K562 (cell line): Measurements from ENCODE around the gene CPZ. TPM values are rescaled to one million over a fixed set of nuclear protein-coding genes. Genes with fewer than 3 reads are reported as not detected.

Source experiments
- ATAC-seq: fragments of 200-7000 bp; cut with Tn5 transposase; 3 replicates; pipeline ENCODE4 v1.9.1; 2020; ENCODE audit warnings: moderate library complexity
- BruUV-seq: library from RNA; stranded (reverse); fragments of 400-500 nt; replicated peaks from 2 replicates; lab custom pipeline; 2021; lab: Mats Ljungman, UMichigan
- CTCF ChIA-PET: fragments of 300-600 bp; formaldehyde crosslinking; extraction: SDS; loops from one replicate; lab custom pipeline; 2021; ENCODE audit warnings: low intra/inter-chr PET ratio; lab: Yijun Ruan, JAX
- POLR2A ChIA-PET: fragments of 300-600, 350-650 bp; sonication (Branson Sonifier 250); formaldehyde crosslinking; extraction: SDS; loops from one replicate; lab custom pipeline; 2021; ENCODE audit warnings: antibody characterized with exemption, inconsistent platforms; lab: Yijun Ruan, JAX
- DNase-seq, 4 experiments: peaks; one replicate each; pipeline versions ENCODE4 v3.0.0 to v3.0.0-alpha.2; 2011 to 2018; ENCODE audit warnings: low spot score in 3 of 4, mixed read lengths in 3 of 4; ENCODE audit errors: extremely low read depth in 1 of 4
- FAIRE-seq: peaks from 2 replicates; lab custom pipeline; 2011; peaks lifted over from hg19 to GRCh38; lab: Jason Lieb, UNC
- H2AFZ ChIP-seq: 2 replicates; pipeline ENCODE4 v1.6.0; 2011; ENCODE audit warnings: low read depth, low read length, control low read depth, inconsistent platforms
- H3K27ac ChIP-seq: fragments of 200-600 bp; 3 replicates; pipeline ENCODE4 v1.8.0; 2011; ENCODE audit warnings: low read depth, mild to moderate bottlenecking, control low read depth, inconsistent platforms, low read length, moderate library complexity, mixed read lengths; ENCODE audit errors: extremely low read depth
- H3K27me3 ChIP-seq, 2 experiments: fragments of 300-600 bp in 1 of 2; 2 replicates in 1 of 2; 3 replicates in 1 of 2; pipeline versions ENCODE4 v1.6.0 to v1.8.0; 2011; ENCODE audit warnings: inconsistent platforms in 2 of 2, low read length in 2 of 2, mild to moderate bottlenecking in 1 of 2, mixed read lengths in 1 of 2, moderate library complexity in 1 of 2; ENCODE audit not compliant: control insufficient read depth in 2 of 2, insufficient read depth in 2 of 2
- H3K36me3 ChIP-seq: fragments of 300-600 bp; 3 replicates; pipeline ENCODE4 v1.8.0; 2011; ENCODE audit warnings: mild to moderate bottlenecking, low read length, inconsistent platforms; ENCODE audit not compliant: control insufficient read depth, insufficient read depth
- H3K4me1 ChIP-seq, 2 experiments: fragments of 200-600 bp in 1 of 2; replicated peaks in 1 of 2; 2 replicates in 1 of 2; 3 replicates in 1 of 2; pipeline versions ENCODE4 v1.5.1 to v1.8.0; 2011; ENCODE audit warnings: inconsistent platforms in 2 of 2, low read length in 2 of 2, mild to moderate bottlenecking in 1 of 2, mixed read lengths in 1 of 2, moderate library complexity in 1 of 2; ENCODE audit not compliant: control insufficient read depth in 2 of 2, insufficient read depth in 2 of 2
- H3K4me2 ChIP-seq: 2 replicates; pipeline ENCODE4 v1.6.1; 2011; ENCODE audit warnings: low read length, control low read depth, inconsistent platforms, mixed read lengths; ENCODE audit not compliant: insufficient read depth
- H3K4me3 ChIP-seq: fragments of 200-600 bp; sonication (generic), shearing (Covaris generic); 2 replicates; pipeline ENCODE4 v1.5.1; 2016; ENCODE audit warnings: control low read depth, inconsistent platforms
- H3K79me2 ChIP-seq: fragments of 200-600 bp; 3 replicates; pipeline ENCODE4 v1.8.0; 2011; ENCODE audit warnings: low read length, inconsistent platforms; ENCODE audit not compliant: control insufficient read depth, insufficient read depth
- H3K9ac ChIP-seq, 2 experiments: 2 replicates each; pipeline versions ENCODE4 v1.6.0 to v1.6.1; 2011; ENCODE audit warnings: low read depth in 2 of 2, low read length in 2 of 2, control low read depth in 1 of 2, inconsistent platforms in 1 of 2, mild to moderate bottlenecking in 1 of 2, mixed read lengths in 1 of 2; ENCODE audit not compliant: insufficient read depth in 1 of 2
- H3K9me1 ChIP-seq: one replicate; pipeline ENCODE4 v1.6.0; 2011; ENCODE audit warnings: inconsistent platforms, mild to moderate bottlenecking, low read length, moderate library complexity; ENCODE audit not compliant: control insufficient read depth, insufficient read depth
- H3K9me3 ChIP-seq: replicated peaks from 2 replicates; pipeline ENCODE4 v1.5.1; 2011; ENCODE audit warnings: low read depth, low read length, inconsistent platforms; ENCODE audit not compliant: control insufficient read depth, insufficient read depth
- H4K20me1 ChIP-seq: replicated peaks from 2 replicates; pipeline ENCODE4 v1.6.1; 2011; ENCODE audit warnings: low read length, inconsistent platforms, mixed read lengths; ENCODE audit not compliant: control insufficient read depth, insufficient read depth
- CEBPG ChIP-seq, 3 experiments: fragments of 200-800 bp in 1 of 3; sonication (Bioruptor generic) in 1 of 3; sonication (generic) in 1 of 3; formaldehyde crosslinking in 1 of 3; IDR thresholded peaks in 2 of 3; conservative IDR thresholded peaks in 1 of 3; 2 replicates each; pipeline versions ENCODE4 v1.6.1 to v1.8.0; 2016 to 2022; ENCODE audit warnings: missing compliant biosample characterization in 2 of 3, missing genetic modification characterization in 2 of 3, mild to moderate bottlenecking in 1 of 3, missing genetic modification reagents in 1 of 3
- FUS ChIP-seq: fragments of 200-400 bp; formaldehyde crosslinking; optimal IDR thresholded peaks from 2 replicates; pipeline ENCODE3; 2017; ENCODE audit warnings: low read depth, low read length
- MTA2 ChIP-seq: fragments of 450-650 bp; IDR thresholded peaks from 2 replicates; pipeline ENCODE4 v1.6.1; 2016; ENCODE audit warnings: low read depth
- NR2C2 ChIP-seq, 2 experiments: fragments of 200-800 bp in 1 of 2; sonication (Bioruptor generic) in 1 of 2; sonication (generic) in 1 of 2; formaldehyde crosslinking in 1 of 2; IDR thresholded peaks; 2 replicates each; pipeline versions ENCODE4 v1.6.1 to v1.8.0; 2016 to 2022; ENCODE audit warnings: mild to moderate bottlenecking in 1 of 2, missing compliant biosample characterization in 1 of 2, missing genetic modification characterization in 1 of 2, missing genetic modification reagents in 1 of 2
- TCF7 ChIP-seq: sonication (generic); IDR thresholded peaks from 2 replicates; pipeline ENCODE4 v1.6.1; 2016; ENCODE audit warnings: antibody characterized with exemption, borderline replicate concordance
- ZNF224 ChIP-seq: sonication (generic); formaldehyde crosslinking; IDR thresholded peaks from 2 replicates; pipeline ENCODE4 v1.8.0; 2022; ENCODE audit warnings: mild to moderate bottlenecking, missing genetic modification reagents
- ZNF239 ChIP-seq: fragments of 250-450 bp; sonication (Bioruptor Pico); IDR thresholded peaks from 2 replicates; pipeline ENCODE4 v1.4.0; 2020; ENCODE audit warnings: mild to moderate bottlenecking
- WGBS: fragments of 100-300 bp; shearing (Covaris generic); methylation state at CpG from one replicate; pipeline ENCODE4 v1.1.6; 2016; ENCODE audit warnings: low coverage, mixed read lengths; ENCODE audit not compliant: insufficient coverage; ENCODE audit errors: missing lambda C conversion rate; 5-methylcytosine and 5-hydroxymethylcytosine counted together
- in situ Hi-C: fragments of 300-500 bp; cut with MboI; formaldehyde crosslinking; loops from 4 replicates; pipeline ENCODE4 v1.15.0; 2018; ENCODE audit warnings: inconsistent platforms, mixed read lengths
- intact Hi-C: fragments of 100-400 bp; cut with micrococcal nuclease; formaldehyde crosslinking; loops from 2 replicates; pipeline ENCODE4 v1.14.2; 2022
- polyA plus RNA-seq, 8 experiments: library from polyadenylated mRNA; depleted of rRNA in 4 of 8; stranded (reverse) in 5 of 8; unstranded in 3 of 8; fragments of >200 nt; fragmentation: Nextera tagmentation in 2 of 8; fragmentation: Illumina TruSeq in 1 of 8; extraction: Ambion mirVana in 2 of 8; extraction: Trizol in 1 of 8; gene quantifications; 2 replicates each; pipeline versions ENCODE4 v1.2.1 to v1.2.3, GENCODE V29; 2011 to 2014; ENCODE audit warnings: inconsistent platforms in 1 of 8, missing spikeins in 1 of 8
- total RNA-seq, 7 experiments: library from RNA; depleted of rRNA in 6 of 7; stranded (reverse); fragments of >200 nt in 6 of 7; fragmentation: Illumina TruSeq in 2 of 7; extraction: Trizol in 2 of 7; gene quantifications; 2 replicates each; pipeline versions ENCODE4 v1.2.1 to v1.2.3, GENCODE V29; 2011 to 2021; ENCODE audit warnings: low replicate concordance in 1 of 7
- TF ChIP-seq, protein P1 (sequence below): fragments of 450-650 bp; IDR thresholded peaks from 2 replicates; pipeline ENCODE4 v1.6.1; 2017; ENCODE audit warnings: antibody characterized with exemption
- TF ChIP-seq, protein P2 (sequence below): fragments of 450-650 bp; IDR thresholded peaks from 2 replicates; pipeline ENCODE4 v1.7.0; 2016; ENCODE audit warnings: borderline replicate concordance
- TF ChIP-seq, protein P3 (sequence below): fragments of 250-450 bp; sonication (Bioruptor Pico); IDR thresholded peaks from 2 replicates; pipeline ENCODE4 v1.8.0; 2021; ENCODE audit warnings: mild to moderate bottlenecking, moderate library complexity
- TF ChIP-seq, protein P4 (sequence below): fragments of 200-800 bp; sonication (Bioruptor generic); IDR thresholded peaks from 2 replicates; pipeline ENCODE4 v1.6.1; 2017; ENCODE audit warnings: missing genetic modification characterization, missing compliant biosample characterization

The CPZ gene
- total and polyA plus RNA-seq, 9 of the 15 experiments (the other 6 are each of a cell fraction or from before 2014, with no cell fraction given): 0.06 to 2.2 (median 1.2) TPM; not detected in 1

DNA sequence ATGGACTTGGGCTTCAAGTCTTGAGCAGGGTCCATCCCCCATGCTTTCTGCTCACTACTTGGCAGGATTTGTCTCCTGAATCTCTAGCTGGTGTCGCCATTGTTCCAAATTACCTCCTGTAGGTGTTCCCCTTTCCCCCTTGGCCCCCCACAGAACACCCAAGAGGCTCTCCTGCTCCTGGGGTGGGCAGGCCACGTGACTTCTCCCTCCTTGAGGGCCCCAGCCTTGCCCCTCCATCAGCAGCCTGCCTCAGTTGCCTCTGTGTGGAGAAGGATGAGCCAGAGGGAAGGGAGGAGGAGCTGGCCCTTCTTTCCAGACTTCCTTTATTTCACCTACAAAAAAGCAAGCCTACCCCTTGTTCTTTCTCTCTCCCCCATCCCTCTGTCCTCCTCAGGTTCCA is 10.5 kb upstream of the CPZ start:
- FAIRE-seq (no peak), DNase-seq (no peak), ATAC-seq (no peak)
- H3K79me2 ChIP-seq: no peaks in the 10 kb centered on the region
- no peaks in the 10 kb centered on the region for H3K9me3 ChIP-seq
- H3K27ac ChIP-seq: no peak overlapping the region
- BruUV-seq: no TSS peak
- CTCF ChIA-PET: no interaction called here
- peaks cover 3 to 50% of the 10 kb centered on the region in 2 experiments; a peak in 3 of 5 replicates for H3K27me3 ChIP-seq
- no peaks in the 10 kb centered on the region for H3K9me1 ChIP-seq
- peaks cover 0 to 16% of the 10 kb centered on the region in 2 experiments; a peak in 3 of 5 replicates for H3K4me1 ChIP-seq
- H3K9ac ChIP-seq: no peak overlapping the region
- no peak overlapping the region for H3K4me3 ChIP-seq
- intact Hi-C loops: no loop called here
- 0% methylated on average over 2 of the region's 2 CpGs for WGBS
- H2AFZ ChIP-seq: no peak overlapping the region
- H3K36me3 ChIP-seq: no peaks in the 10 kb centered on the region
- H4K20me1 ChIP-seq: peaks cover 6% of the 10 kb centered on the region
- no peak overlapping the region for H3K4me2 ChIP-seq
- POLR2A ChIA-PET: interaction anchor here (0.5 kb wide), 1 partner anchor 33 kb away, joined by 4 read pairs; no protein-coding TSS in a partner anchor
- in situ Hi-C loops: no loop called here
- TF ChIP-seq, protein P1, sequence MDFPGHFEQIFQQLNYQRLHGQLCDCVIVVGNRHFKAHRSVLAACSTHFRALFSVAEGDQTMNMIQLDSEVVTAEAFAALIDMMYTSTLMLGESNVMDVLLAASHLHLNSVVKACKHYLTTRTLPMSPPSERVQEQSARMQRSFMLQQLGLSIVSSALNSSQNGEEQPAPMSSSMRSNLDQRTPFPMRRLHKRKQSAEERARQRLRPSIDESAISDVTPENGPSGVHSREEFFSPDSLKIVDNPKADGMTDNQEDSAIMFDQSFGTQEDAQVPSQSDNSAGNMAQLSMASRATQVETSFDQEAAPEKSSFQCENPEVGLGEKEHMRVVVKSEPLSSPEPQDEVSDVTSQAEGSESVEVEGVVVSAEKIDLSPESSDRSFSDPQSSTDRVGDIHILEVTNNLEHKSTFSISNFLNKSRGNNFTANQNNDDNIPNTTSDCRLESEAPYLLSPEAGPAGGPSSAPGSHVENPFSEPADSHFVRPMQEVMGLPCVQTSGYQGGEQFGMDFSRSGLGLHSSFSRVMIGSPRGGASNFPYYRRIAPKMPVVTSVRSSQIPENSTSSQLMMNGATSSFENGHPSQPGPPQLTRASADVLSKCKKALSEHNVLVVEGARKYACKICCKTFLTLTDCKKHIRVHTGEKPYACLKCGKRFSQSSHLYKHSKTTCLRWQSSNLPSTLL: no peak
- TF ChIP-seq ZNF224: no peak
- no peak for TF ChIP-seq MTA2
- no peak for TF ChIP-seq FUS
- TF ChIP-seq, protein P2, sequence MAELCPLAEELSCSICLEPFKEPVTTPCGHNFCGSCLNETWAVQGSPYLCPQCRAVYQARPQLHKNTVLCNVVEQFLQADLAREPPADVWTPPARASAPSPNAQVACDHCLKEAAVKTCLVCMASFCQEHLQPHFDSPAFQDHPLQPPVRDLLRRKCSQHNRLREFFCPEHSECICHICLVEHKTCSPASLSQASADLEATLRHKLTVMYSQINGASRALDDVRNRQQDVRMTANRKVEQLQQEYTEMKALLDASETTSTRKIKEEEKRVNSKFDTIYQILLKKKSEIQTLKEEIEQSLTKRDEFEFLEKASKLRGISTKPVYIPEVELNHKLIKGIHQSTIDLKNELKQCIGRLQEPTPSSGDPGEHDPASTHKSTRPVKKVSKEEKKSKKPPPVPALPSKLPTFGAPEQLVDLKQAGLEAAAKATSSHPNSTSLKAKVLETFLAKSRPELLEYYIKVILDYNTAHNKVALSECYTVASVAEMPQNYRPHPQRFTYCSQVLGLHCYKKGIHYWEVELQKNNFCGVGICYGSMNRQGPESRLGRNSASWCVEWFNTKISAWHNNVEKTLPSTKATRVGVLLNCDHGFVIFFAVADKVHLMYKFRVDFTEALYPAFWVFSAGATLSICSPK: no peak
- no peak for TF ChIP-seq ZNF239 (CRISPR knock-in tag)
- TF ChIP-seq, protein P3, sequence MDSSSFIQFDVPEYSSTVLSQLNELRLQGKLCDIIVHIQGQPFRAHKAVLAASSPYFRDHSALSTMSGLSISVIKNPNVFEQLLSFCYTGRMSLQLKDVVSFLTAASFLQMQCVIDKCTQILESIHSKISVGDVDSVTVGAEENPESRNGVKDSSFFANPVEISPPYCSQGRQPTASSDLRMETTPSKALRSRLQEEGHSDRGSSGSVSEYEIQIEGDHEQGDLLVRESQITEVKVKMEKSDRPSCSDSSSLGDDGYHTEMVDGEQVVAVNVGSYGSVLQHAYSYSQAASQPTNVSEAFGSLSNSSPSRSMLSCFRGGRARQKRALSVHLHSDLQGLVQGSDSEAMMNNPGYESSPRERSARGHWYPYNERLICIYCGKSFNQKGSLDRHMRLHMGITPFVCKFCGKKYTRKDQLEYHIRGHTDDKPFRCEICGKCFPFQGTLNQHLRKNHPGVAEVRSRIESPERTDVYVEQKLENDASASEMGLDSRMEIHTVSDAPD: no peak
- TF ChIP-seq, protein P4, sequence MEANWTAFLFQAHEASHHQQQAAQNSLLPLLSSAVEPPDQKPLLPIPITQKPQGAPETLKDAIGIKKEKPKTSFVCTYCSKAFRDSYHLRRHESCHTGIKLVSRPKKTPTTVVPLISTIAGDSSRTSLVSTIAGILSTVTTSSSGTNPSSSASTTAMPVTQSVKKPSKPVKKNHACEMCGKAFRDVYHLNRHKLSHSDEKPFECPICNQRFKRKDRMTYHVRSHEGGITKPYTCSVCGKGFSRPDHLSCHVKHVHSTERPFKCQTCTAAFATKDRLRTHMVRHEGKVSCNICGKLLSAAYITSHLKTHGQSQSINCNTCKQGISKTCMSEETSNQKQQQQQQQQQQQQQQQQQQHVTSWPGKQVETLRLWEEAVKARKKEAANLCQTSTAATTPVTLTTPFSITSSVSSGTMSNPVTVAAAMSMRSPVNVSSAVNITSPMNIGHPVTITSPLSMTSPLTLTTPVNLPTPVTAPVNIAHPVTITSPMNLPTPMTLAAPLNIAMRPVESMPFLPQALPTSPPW: no peak
- no peak for TF ChIP-seq NR2C2 (CRISPR knock-in tag; IDR thresholded peaks at IDR 0.05)
- no peak for TF ChIP-seq NR2C2 (tag; IDR thresholded peaks at IDR 0.05)
- no peak for TF ChIP-seq CEBPG (CRISPR knock-in tag; IDR thresholded peaks at IDR 0.05)
- TF ChIP-seq CEBPG (tag; conservative IDR thresholded peaks at IDR 0.05 in 1 of 2, IDR thresholded peaks at IDR 0.05 in 1 of 2): no peak
- TF ChIP-seq TCF7: no peak
